Measurements from ENCODE around the gene DDRGK1.
"Not testable (repeated sequence)": the region's sequence is repeated elsewhere in the genome, so short reads cannot be mapped to it uniquely, and the experiment has no call there.

Gene DDRGK1

GRCh38 chr20:3158968-3159431 lies 45.5 kb downstream of the DDRGK1 start:
- Histone ChIP-seq H3K9ac (ENCODE audit: low read depth, low read length, poor library complexity, severe bottlenecking) (peak overlapping the region; percentile 95), H3F3A (ENCODE audit: low read depth) (0 out of 2 replicates have a peak, but pooled peaks cover 2% of the 10 kb centered on the region), H3K79me2 (ENCODE audit: insufficient read depth, low read length) (peaks cover 57% of the 10 kb centered on the region), H3K4me2 (ENCODE audit: low read depth, low read length, poor library complexity, severe bottlenecking) (peak overlapping the region; percentile 91), H3K4me1 (ENCODE audit: insufficient read depth, low read length, poor library complexity, severe bottlenecking) (peaks cover 33% of the 10 kb centered on the region), H3K36me3 (ENCODE audit: insufficient read depth, low read length) (peaks cover 3% of the 10 kb centered on the region; the same call in 1 of the 2 replicates), H4K20me1 (ENCODE audit: insufficient read depth, low read length, poor library complexity, severe bottlenecking) (peaks cover 51% of the 10 kb centered on the region), H3K9me3 (ENCODE audit: insufficient read depth, low read depth, low read length) (no peaks in the 10 kb centered on the region), H2AFZ (ENCODE audit: low read length) (no peak overlapping the region), H3K27me3 (ENCODE audit: insufficient read depth, low read length, poor library complexity, severe bottlenecking) (no peaks in the 10 kb centered on the region), H3K9me2 (replicated peaks; ENCODE audit: low read depth, low read length) (no peaks in the 10 kb centered on the region), H3K4me3 (ENCODE audit: low read length, poor library complexity, severe bottlenecking) (peak overlapping the region; percentile 94)
- no peak for TF ChIP-seq EZH2phosphoT487 (IDR thresholded peaks at IDR 0.05; ENCODE audit: borderline replicate concordance)
- no peak for TF ChIP-seq CTCF (conservative IDR thresholded peaks at IDR 0.05; ENCODE audit: low read length)

GRCh38 chr20:3157817-3158216 lies 46.7 kb downstream of the DDRGK1 start:
- no peak for TF ChIP-seq CTCF (conservative IDR thresholded peaks at IDR 0.05; ENCODE audit: low read length)
- no peak for TF ChIP-seq EZH2phosphoT487 (IDR thresholded peaks at IDR 0.05; ENCODE audit: borderline replicate concordance)
- Histone ChIP-seq H3K9me3 (ENCODE audit: insufficient read depth, low read depth, low read length) (no peaks in the 10 kb centered on the region), H3K9me2 (replicated peaks; ENCODE audit: low read depth, low read length) (no peaks in the 10 kb centered on the region), H3K9ac (ENCODE audit: low read depth, low read length, poor library complexity, severe bottlenecking) (peak overlapping the region; percentile 64), H2AFZ (ENCODE audit: low read length) (no peak overlapping the region), H3F3A (ENCODE audit: low read depth) (0 out of 2 replicates have a peak, but pooled peaks cover 2% of the 10 kb centered on the region), H3K4me3 (ENCODE audit: low read length, poor library complexity, severe bottlenecking) (peak overlapping the region; percentile 94), H3K4me1 (ENCODE audit: insufficient read depth, low read length, poor library complexity, severe bottlenecking) (peaks cover 42% of the 10 kb centered on the region), H3K36me3 (ENCODE audit: insufficient read depth, low read length) (peaks cover 5% of the 10 kb centered on the region; the same call in 1 of the 2 replicates), H4K20me1 (ENCODE audit: insufficient read depth, low read length, poor library complexity, severe bottlenecking) (peaks cover 62% of the 10 kb centered on the region), H3K79me2 (ENCODE audit: insufficient read depth, low read length) (peaks cover 69% of the 10 kb centered on the region), H3K4me2 (ENCODE audit: low read depth, low read length, poor library complexity, severe bottlenecking) (peak overlapping the region; percentile 91), H3K27me3 (ENCODE audit: insufficient read depth, low read length, poor library complexity, severe bottlenecking) (no peaks in the 10 kb centered on the region)

GRCh38 chr20:3156811-3157619 lies 47.5 kb downstream of the DDRGK1 start:
- H3K27me3 ChIP-seq (ENCODE audit: insufficient read depth, low read length, poor library complexity, severe bottlenecking): no peaks in the 10 kb centered on the region
- peak overlapping the region; percentile 94 for H3K4me3 ChIP-seq (ENCODE audit: low read length, poor library complexity, severe bottlenecking)
- no peak for TF ChIP-seq EZH2phosphoT487 (IDR thresholded peaks at IDR 0.05; ENCODE audit: borderline replicate concordance)
- TF ChIP-seq CTCF (conservative IDR thresholded peaks at IDR 0.05; ENCODE audit: low read length): no peak
- H3F3A ChIP-seq (ENCODE audit: low read depth): 0 out of 2 replicates have a peak, but pooled peaks cover 2% of the 10 kb centered on the region
- no peaks in the 10 kb centered on the region for H3K9me3 ChIP-seq (ENCODE audit: insufficient read depth, low read depth, low read length)
- peaks cover 77% of the 10 kb centered on the region for H3K79me2 ChIP-seq (ENCODE audit: insufficient read depth, low read length)
- H2AFZ ChIP-seq (ENCODE audit: low read length): no peak overlapping the region
- no peaks in the 10 kb centered on the region for H3K9me2 ChIP-seq (replicated peaks; ENCODE audit: low read depth, low read length)
- H4K20me1 ChIP-seq (ENCODE audit: insufficient read depth, low read length, poor library complexity, severe bottlenecking): peaks cover 62% of the 10 kb centered on the region
- peaks cover 5% of the 10 kb centered on the region; the same call in 1 of the 2 replicates for H3K36me3 ChIP-seq (ENCODE audit: insufficient read depth, low read length)
- peaks cover 46% of the 10 kb centered on the region for H3K4me1 ChIP-seq (ENCODE audit: insufficient read depth, low read length, poor library complexity, severe bottlenecking)
- H3K9ac ChIP-seq (ENCODE audit: low read depth, low read length, poor library complexity, severe bottlenecking): peak overlapping the region; percentile 64
- H3K4me2 ChIP-seq (ENCODE audit: low read depth, low read length, poor library complexity, severe bottlenecking): peak overlapping the region; percentile 91

- not testable (repeated sequence) for H3K9me2 ChIP-seq (replicated peaks; ENCODE audit: low read depth, low read length); H3K9ac ChIP-seq (ENCODE audit: low read depth, low read length, poor library complexity, severe bottlenecking); H3K4me3 ChIP-seq (ENCODE audit: low read length, poor library complexity, severe bottlenecking); H2AFZ ChIP-seq (ENCODE audit: low read length); H3K27me3 ChIP-seq (ENCODE audit: insufficient read depth, low read length, poor library complexity, severe bottlenecking); H3K9me3 ChIP-seq (ENCODE audit: insufficient read depth, low read depth, low read length); H3F3A ChIP-seq (ENCODE audit: low read depth)
- Histone ChIP-seq H3K79me2 (ENCODE audit: insufficient read depth, low read length) (peaks cover 93% of the 10 kb centered on the region), H3K4me2 (ENCODE audit: low read depth, low read length, poor library complexity, severe bottlenecking) (peak overlapping the region; percentile 22), H3K4me1 (ENCODE audit: insufficient read depth, low read length, poor library complexity, severe bottlenecking) (peaks cover 36% of the 10 kb centered on the region), H4K20me1 (ENCODE audit: insufficient read depth, low read length, poor library complexity, severe bottlenecking) (peaks cover 65% of the 10 kb centered on the region), H3K36me3 (ENCODE audit: insufficient read depth, low read length) (peaks cover 34% of the 10 kb centered on the region; the same call in 1 of the 2 replicates)
Measured at GRCh38 chr20:3152057-3152644, 52.3 kb downstream of the DDRGK1 start.

All from Loucy (cell line).